Vagina (tissue), 2 donors: Measurements from ENCODE around the gene CD180. TPM values are rescaled to one million over a fixed set of nuclear protein-coding genes. Genes with fewer than 3 reads are reported as not detected.

Experiments
- DNase-seq, 2 donors: peaks; one replicate each; pipeline ENCODE4 v3.0.0-alpha.2; 2017; ENCODE audit errors: extremely low spot score in 2 of 2
- H3K27ac ChIP-seq: fragments of 200-600 bp; sonication (generic); one replicate; pipeline ENCODE4 v1.5.1; 2019
- H3K27me3 ChIP-seq: fragments of 200-600 bp; sonication (generic); one replicate; pipeline ENCODE4 v1.5.1; 2019
- H3K36me3 ChIP-seq, 2 donors: fragments of 200-600 bp; sonication (generic); one replicate each; pipeline ENCODE4 v1.5.1; 2017 to 2019
- H3K4me1 ChIP-seq: fragments of 200-600 bp; sonication (generic); one replicate; pipeline ENCODE4 v1.5.1; 2019
- H3K4me3 ChIP-seq, 2 donors: fragments of 200-600 bp; sonication (generic); 1 replicate in 1 of 2; 2 replicates in 1 of 2; pipeline ENCODE4 v1.5.1; 2016 to 2019
- H3K9me3 ChIP-seq: fragments of 200-600 bp; sonication (generic); one replicate; pipeline ENCODE4 v1.5.1; 2019
- POLR2A ChIP-seq, 2 donors: fragments of 450-650 bp; IDR thresholded peaks; one replicate each; pipeline ENCODE4 v1.6.1; 2017; ENCODE audit warnings: antibody characterized with exemption in 2 of 2, mild to moderate bottlenecking in 2 of 2, moderate library complexity in 2 of 2
- POLR2AphosphoS5 ChIP-seq, 2 donors: sonication (generic); formaldehyde crosslinking; IDR thresholded peaks; one replicate each; pipeline ENCODE4 v1.9.0; 2017; ENCODE audit warnings: antibody characterized with exemption in 2 of 2, mild to moderate bottlenecking in 2 of 2, low read depth in 1 of 2; ENCODE audit not compliant: insufficient read depth in 1 of 2
- intact Hi-C: fragments of 100-400 bp; cut with DNase I; formaldehyde crosslinking; loops from one replicate; pipeline ENCODE4 v1.15.1; 2023
- total RNA-seq: library from RNA; depleted of rRNA; stranded (reverse); fragments of >200 nt; gene quantifications from one replicate; pipeline ENCODE4 v1.2.3, GENCODE V29; 2016
- TF ChIP-seq, protein P1 (sequence below), 3 experiments: fragments of 450-650 bp in 2 of 3; fragments of 200-600 bp in 1 of 3; sonication (generic) in 1 of 3; IDR thresholded peaks; one replicate each; pipeline ENCODE4 v1.5.1; 2017 to 2019; ENCODE audit warnings: antibody characterized with exemption in 3 of 3, mild to moderate bottlenecking in 2 of 3, moderate library complexity in 2 of 3

The CD180 gene
- total RNA-seq, 1 donor from 2014 or later: 2.0 TPM

GRCh38 chr5:67160985-67161384 is 35.6 kb downstream of the CD180 start:
- peak in 1 of 2 donors; percentile 34 for TF ChIP-seq POLR2AphosphoS5 (IDR thresholded peaks at IDR 0.05; ENCODE audit: insufficient read depth in 1 of 2, low read depth in 1 of 2)
- TF ChIP-seq, protein P1, sequence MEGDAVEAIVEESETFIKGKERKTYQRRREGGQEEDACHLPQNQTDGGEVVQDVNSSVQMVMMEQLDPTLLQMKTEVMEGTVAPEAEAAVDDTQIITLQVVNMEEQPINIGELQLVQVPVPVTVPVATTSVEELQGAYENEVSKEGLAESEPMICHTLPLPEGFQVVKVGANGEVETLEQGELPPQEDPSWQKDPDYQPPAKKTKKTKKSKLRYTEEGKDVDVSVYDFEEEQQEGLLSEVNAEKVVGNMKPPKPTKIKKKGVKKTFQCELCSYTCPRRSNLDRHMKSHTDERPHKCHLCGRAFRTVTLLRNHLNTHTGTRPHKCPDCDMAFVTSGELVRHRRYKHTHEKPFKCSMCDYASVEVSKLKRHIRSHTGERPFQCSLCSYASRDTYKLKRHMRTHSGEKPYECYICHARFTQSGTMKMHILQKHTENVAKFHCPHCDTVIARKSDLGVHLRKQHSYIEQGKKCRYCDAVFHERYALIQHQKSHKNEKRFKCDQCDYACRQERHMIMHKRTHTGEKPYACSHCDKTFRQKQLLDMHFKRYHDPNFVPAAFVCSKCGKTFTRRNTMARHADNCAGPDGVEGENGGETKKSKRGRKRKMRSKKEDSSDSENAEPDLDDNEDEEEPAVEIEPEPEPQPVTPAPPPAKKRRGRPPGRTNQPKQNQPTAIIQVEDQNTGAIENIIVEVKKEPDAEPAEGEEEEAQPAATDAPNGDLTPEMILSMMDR (IDR thresholded peaks at IDR 0.05): no peak
- DNase-seq: no peak

DNA sequence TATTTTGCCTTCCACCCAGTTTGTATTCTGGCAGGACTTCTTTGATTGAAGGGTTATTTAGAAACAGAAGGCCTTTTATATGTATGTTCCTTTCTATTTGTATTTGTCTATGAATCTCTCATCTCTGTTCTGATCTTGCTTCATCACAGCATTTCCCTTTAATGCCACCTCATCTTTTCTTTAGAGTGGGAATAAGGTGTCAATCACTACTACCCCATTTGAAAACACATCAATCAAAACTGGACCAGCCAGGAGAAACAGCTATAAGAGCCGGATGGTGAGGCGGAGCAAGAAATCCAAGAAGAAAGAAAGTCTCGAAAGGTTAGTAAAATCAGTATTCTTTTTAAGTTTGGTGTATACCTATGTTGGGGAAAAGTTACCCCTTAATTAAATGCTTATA is 36.3 kb downstream of the CD180 start:
- TF ChIP-seq POLR2AphosphoS5 (IDR thresholded peaks at IDR 0.05; ENCODE audit: insufficient read depth in 1 of 2, low read depth in 1 of 2) (no peak), POLR2A (IDR thresholded peaks at IDR 0.05) (no peak)
- TF ChIP-seq, protein P1 (IDR thresholded peaks at IDR 0.05): no peak
- peaks cover 0 to 31% of the 10 kb centered on the region in 2 donors for H3K36me3 ChIP-seq
- peaks cover 35% of the 10 kb centered on the region for H3K4me1 ChIP-seq
- no peaks in the 10 kb centered on the region for H3K27me3 ChIP-seq
- intact Hi-C loops: no loop called here
- no peak overlapping the region for H3K4me3 ChIP-seq
- no peak for DNase-seq
- H3K27ac ChIP-seq: peak overlapping the region; percentile 19
- H3K9me3 ChIP-seq: no peaks in the 10 kb centered on the region

More at GRCh38 chr5:67160985-67161384, 35.6 kb downstream of the CD180 start:
- H3K9me3 ChIP-seq: no peaks in the 10 kb centered on the region
- intact Hi-C loops: no loop called here
- no peak overlapping the region for H3K4me3 ChIP-seq
- no peaks in the 10 kb centered on the region for H3K27me3 ChIP-seq
- H3K36me3 ChIP-seq: peaks cover 0 to 33% of the 10 kb centered on the region in 2 donors
- H3K4me1 ChIP-seq: peaks cover 42% of the 10 kb centered on the region
- peak overlapping the region; percentile 47 for H3K27ac ChIP-seq

DNA sequence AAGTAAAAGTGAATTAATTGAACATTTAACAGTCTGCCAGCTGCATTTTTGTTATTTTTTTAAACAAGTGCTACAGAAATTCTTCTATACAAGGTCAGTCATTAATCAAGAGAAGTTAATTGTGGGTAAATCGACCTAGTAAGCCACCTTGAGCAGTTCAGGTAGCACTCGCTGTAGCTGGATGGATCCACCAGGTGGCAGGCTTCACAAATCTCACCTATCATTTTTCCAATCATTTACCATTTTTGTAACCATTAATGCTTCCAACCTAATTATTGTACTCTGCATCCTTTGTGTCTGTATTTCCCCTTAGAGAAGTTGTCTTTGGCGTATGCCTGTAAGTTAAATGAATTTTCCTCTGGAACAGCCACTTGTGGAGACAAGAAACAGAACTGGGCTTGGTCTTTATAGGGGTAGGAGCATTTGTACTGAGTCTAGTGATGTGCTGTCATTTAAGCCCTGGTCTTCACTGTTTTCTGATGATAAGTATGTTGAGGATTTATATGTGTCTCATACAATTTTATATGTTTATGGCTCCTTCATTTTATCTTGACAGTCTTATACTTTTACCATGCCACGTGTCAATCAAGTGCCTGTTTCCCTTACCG is 39.5 kb downstream of the CD180 start:
- Histone ChIP-seq H3K9me3 (no peaks in the 10 kb centered on the region), H3K4me1 (peaks cover 28% of the 10 kb centered on the region), H3K36me3 (peaks cover 0 to 28% of the 10 kb centered on the region in 2 donors), H3K27me3 (no peaks in the 10 kb centered on the region), H3K27ac (no peak overlapping the region), H3K4me3 (no peak overlapping the region)
- DNase-seq: no peak
- intact Hi-C loops: loop anchor here (10.0 kb wide), 2 partner anchors 48 to 152 kb away; no protein-coding TSS in a partner anchor
- TF ChIP-seq POLR2A (IDR thresholded peaks at IDR 0.05) (no peak), POLR2AphosphoS5 (IDR thresholded peaks at IDR 0.05; ENCODE audit: insufficient read depth in 1 of 2, low read depth in 1 of 2) (peak in 1 of 2 donors; percentile 24)
- TF ChIP-seq, protein P1 (IDR thresholded peaks at IDR 0.05): peak; percentile 50 to 91 (median 75)

- Histone ChIP-seq H3K27ac (no peak overlapping the region), H3K4me3 (no peak overlapping the region), H3K9me3 (no peaks in the 10 kb centered on the region), H3K36me3 (peaks cover 0 to 28% of the 10 kb centered on the region in 2 donors), H3K27me3 (no peaks in the 10 kb centered on the region), H3K4me1 (peaks cover 4% of the 10 kb centered on the region)
- intact Hi-C loops: loop anchor here (10.0 kb wide), 2 partner anchors 50 to 150 kb away; no protein-coding TSS in a partner anchor
- TF ChIP-seq POLR2AphosphoS5 (IDR thresholded peaks at IDR 0.05; ENCODE audit: insufficient read depth in 1 of 2, low read depth in 1 of 2): no peak
- TF ChIP-seq, protein P1 (IDR thresholded peaks at IDR 0.05): no peak
- TF ChIP-seq POLR2A (IDR thresholded peaks at IDR 0.05): no peak
- no peak for DNase-seq
Measured at GRCh38 chr5:67154556-67155206, 41.9 kb downstream of the CD180 start.

GRCh38 chr5:67153292-67153691 is 43.3 kb downstream of the CD180 start:
- intact Hi-C loops: loop anchor here (10.0 kb wide), 2 partner anchors 52 to 148 kb away; no protein-coding TSS in a partner anchor
- no peak for DNase-seq
- H3K27ac ChIP-seq: no peak overlapping the region
- no peaks in the 10 kb centered on the region for H3K27me3 ChIP-seq
- H3K9me3 ChIP-seq: no peaks in the 10 kb centered on the region
- peaks cover 0 to 28% of the 10 kb centered on the region in 2 donors for H3K36me3 ChIP-seq
- H3K4me3 ChIP-seq: no peak overlapping the region
- TF ChIP-seq, protein P1 (IDR thresholded peaks at IDR 0.05): no peak
- no peak for TF ChIP-seq POLR2A (IDR thresholded peaks at IDR 0.05)
- no peak for TF ChIP-seq POLR2AphosphoS5 (IDR thresholded peaks at IDR 0.05; ENCODE audit: insufficient read depth in 1 of 2, low read depth in 1 of 2)
- no peaks in the 10 kb centered on the region for H3K4me1 ChIP-seq
